ENCODE data around the gene SLC26A5.

- TF ChIP-seq CTCF (IDR thresholded peaks at IDR 0.05) (no peak), ZFX (IDR thresholded peaks at IDR 0.05; ENCODE audit: borderline replicate concordance) (no peak)
Measured at GRCh38 chr7:103346396-103346795, 99.6 kb downstream of the SLC26A5 start.

Data from 22Rv1 (cell line).